DND-41 (cell line): ENCODE results near the gene IPO11.
"Not testable (repeated sequence)": the region's sequence is repeated elsewhere in the genome, so short reads cannot be mapped to it uniquely, and the experiment has no call there.

ENCODE experiments used
- ATAC-seq: fragments of 200-7000 bp; cut with Tn5 transposase; 3 replicates; pipeline ENCODE4 v1.9.1; 2021; ENCODE audit warnings: low read depth; ENCODE audit not compliant: insufficient read depth
- DNase-seq: peaks from one replicate; pipeline ENCODE4 v3.0.0-alpha.2; 2020
- H2AFZ ChIP-seq: 2 replicates; pipeline ENCODE4 v1.6.0; 2012; ENCODE audit warnings: low read depth, low read length
- H3K27ac ChIP-seq: 2 replicates; pipeline ENCODE4 v1.5.1; 2012; ENCODE audit warnings: low read length, inconsistent platforms
- H3K27me3 ChIP-seq: fragments of 200-600 bp; sonication (generic); 2 replicates; pipeline ENCODE4 v1.6.0; 2012; ENCODE audit warnings: low read length, mild to moderate bottlenecking, inconsistent platforms; ENCODE audit not compliant: insufficient read depth, poor library complexity
- H3K36me3 ChIP-seq: 2 replicates; pipeline ENCODE4 v1.5.1; 2012; ENCODE audit warnings: low read length, inconsistent platforms; ENCODE audit not compliant: insufficient read depth
- H3K4me1 ChIP-seq: 2 replicates; pipeline ENCODE4 v1.5.1; 2012; ENCODE audit warnings: mild to moderate bottlenecking, low read length; ENCODE audit not compliant: insufficient read depth
- H3K4me2 ChIP-seq: 2 replicates; pipeline ENCODE4 v1.6.0; 2012; ENCODE audit warnings: mild to moderate bottlenecking, moderate library complexity, low read length, inconsistent platforms; ENCODE audit not compliant: insufficient read depth
- H3K4me3 ChIP-seq, 2 experiments: fragments of 200-600 bp in 1 of 2; shearing (Covaris generic) in 1 of 2; 2 replicates each; pipeline ENCODE4 v1.5.1; 2012 to 2016; ENCODE audit warnings: inconsistent platforms in 2 of 2, low read length in 2 of 2, mild to moderate bottlenecking in 2 of 2, low read depth in 1 of 2, moderate library complexity in 1 of 2
- H3K79me2 ChIP-seq: 2 replicates; pipeline ENCODE4 v1.6.0; 2012; ENCODE audit warnings: low read length, inconsistent platforms; ENCODE audit not compliant: insufficient read depth
- H3K9ac ChIP-seq: 2 replicates; pipeline ENCODE4 v1.6.0; 2012; ENCODE audit warnings: low read depth, mild to moderate bottlenecking, inconsistent platforms, low read length, moderate library complexity
- H3K9me3 ChIP-seq: 2 replicates; pipeline ENCODE4 v1.5.1; 2012; ENCODE audit warnings: low read length, moderate library complexity, mild to moderate bottlenecking, inconsistent platforms; ENCODE audit not compliant: insufficient read depth, severe bottlenecking
- H4K20me1 ChIP-seq: 2 replicates; pipeline ENCODE4 v1.6.0; 2012; ENCODE audit warnings: low read length; ENCODE audit not compliant: insufficient read depth
- EZH2 ChIP-seq: IDR thresholded peaks from 3 replicates; pipeline ENCODE4 v1.6.1; 2012; ENCODE audit warnings: borderline replicate concordance, low read depth, mild to moderate bottlenecking, moderate library complexity, low read length, inconsistent platforms; ENCODE audit not compliant: severe bottlenecking
- TF ChIP-seq, protein P1 (sequence below): IDR thresholded peaks from 2 replicates; pipeline ENCODE4 v1.5.1; 2012; ENCODE audit warnings: borderline replicate concordance, low read length, moderate library complexity, mild to moderate bottlenecking; ENCODE audit not compliant: poor library complexity, severe bottlenecking; ENCODE audit errors: extremely low read depth

The IPO11 gene

GRCh38 chr5:62509806-62510205 lies 97.2 kb downstream of the IPO11 start:
- peaks cover 44% of the 10 kb centered on the region; the same call in 1 of the 2 replicates for H3K36me3 ChIP-seq
- H3K27me3 ChIP-seq: no peaks in the 10 kb centered on the region
- H3K4me1 ChIP-seq: no peaks in the 10 kb centered on the region
- no peak for DNase-seq
- H3K79me2 ChIP-seq: no peaks in the 10 kb centered on the region
- H2AFZ ChIP-seq: no peak overlapping the region
- no peak for ATAC-seq
- no peak overlapping the region for H3K4me2 ChIP-seq
- no peak overlapping the region for H3K27ac ChIP-seq
- H3K9ac ChIP-seq: no peak overlapping the region
- TF ChIP-seq, protein P1, sequence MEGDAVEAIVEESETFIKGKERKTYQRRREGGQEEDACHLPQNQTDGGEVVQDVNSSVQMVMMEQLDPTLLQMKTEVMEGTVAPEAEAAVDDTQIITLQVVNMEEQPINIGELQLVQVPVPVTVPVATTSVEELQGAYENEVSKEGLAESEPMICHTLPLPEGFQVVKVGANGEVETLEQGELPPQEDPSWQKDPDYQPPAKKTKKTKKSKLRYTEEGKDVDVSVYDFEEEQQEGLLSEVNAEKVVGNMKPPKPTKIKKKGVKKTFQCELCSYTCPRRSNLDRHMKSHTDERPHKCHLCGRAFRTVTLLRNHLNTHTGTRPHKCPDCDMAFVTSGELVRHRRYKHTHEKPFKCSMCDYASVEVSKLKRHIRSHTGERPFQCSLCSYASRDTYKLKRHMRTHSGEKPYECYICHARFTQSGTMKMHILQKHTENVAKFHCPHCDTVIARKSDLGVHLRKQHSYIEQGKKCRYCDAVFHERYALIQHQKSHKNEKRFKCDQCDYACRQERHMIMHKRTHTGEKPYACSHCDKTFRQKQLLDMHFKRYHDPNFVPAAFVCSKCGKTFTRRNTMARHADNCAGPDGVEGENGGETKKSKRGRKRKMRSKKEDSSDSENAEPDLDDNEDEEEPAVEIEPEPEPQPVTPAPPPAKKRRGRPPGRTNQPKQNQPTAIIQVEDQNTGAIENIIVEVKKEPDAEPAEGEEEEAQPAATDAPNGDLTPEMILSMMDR: no peak
- TF ChIP-seq EZH2: no peak
- H3K4me3 ChIP-seq: no peak overlapping the region
- H3K9me3 ChIP-seq: no peaks in the 10 kb centered on the region
- no peaks in the 10 kb centered on the region for H4K20me1 ChIP-seq

DNA sequence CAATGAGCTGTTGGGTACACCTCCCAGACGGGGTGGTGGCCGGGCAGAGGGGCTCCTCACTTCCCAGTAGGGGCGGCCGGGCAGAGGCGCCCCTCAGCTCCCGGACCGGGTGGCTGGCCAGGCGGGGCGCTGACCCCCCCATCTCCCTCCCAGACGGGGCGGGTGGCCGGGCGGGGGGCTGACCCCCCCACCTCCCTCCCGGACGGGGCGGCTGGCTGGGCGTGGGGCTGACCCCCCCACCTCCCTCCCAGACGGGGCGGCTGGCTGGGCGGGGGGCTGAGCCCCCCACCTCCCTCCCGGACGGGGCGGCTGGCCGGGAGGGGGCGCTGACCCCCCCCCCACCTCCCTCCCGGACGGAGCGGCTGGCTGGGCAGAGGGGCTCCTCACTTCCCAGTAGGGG lies 100.5 kb downstream of the IPO11 start:
- not testable (repeated sequence) for H3K4me2 ChIP-seq, H3K27me3 ChIP-seq, DNase-seq, H3K4me3 ChIP-seq, H3K27ac ChIP-seq, H3K4me1 ChIP-seq, H2AFZ ChIP-seq, H3K9ac ChIP-seq, ATAC-seq, H3K79me2 ChIP-seq, H3K9me3 ChIP-seq, H4K20me1 ChIP-seq
- H3K36me3 ChIP-seq: peaks cover 40% of the 10 kb centered on the region; the same call in 1 of the 2 replicates

GRCh38 chr5:62514510-62515119 lies 102.1 kb downstream of the IPO11 start:
- Histone ChIP-seq H3K4me2 (no peak overlapping the region), H3K79me2 (no peaks in the 10 kb centered on the region), H3K4me3 (no peak overlapping the region), H4K20me1 (no peaks in the 10 kb centered on the region), H3K9ac (no peak overlapping the region), H3K36me3 (peaks cover 42% of the 10 kb centered on the region; the same call in 1 of the 2 replicates), H3K27ac (no peak overlapping the region), H3K9me3 (no peaks in the 10 kb centered on the region), H3K27me3 (no peaks in the 10 kb centered on the region), H3K4me1 (no peaks in the 10 kb centered on the region), H2AFZ (no peak overlapping the region)
- no peak for DNase-seq
- TF ChIP-seq, protein P1: no peak
- TF ChIP-seq EZH2: no peak
- no peak for ATAC-seq

DNA sequence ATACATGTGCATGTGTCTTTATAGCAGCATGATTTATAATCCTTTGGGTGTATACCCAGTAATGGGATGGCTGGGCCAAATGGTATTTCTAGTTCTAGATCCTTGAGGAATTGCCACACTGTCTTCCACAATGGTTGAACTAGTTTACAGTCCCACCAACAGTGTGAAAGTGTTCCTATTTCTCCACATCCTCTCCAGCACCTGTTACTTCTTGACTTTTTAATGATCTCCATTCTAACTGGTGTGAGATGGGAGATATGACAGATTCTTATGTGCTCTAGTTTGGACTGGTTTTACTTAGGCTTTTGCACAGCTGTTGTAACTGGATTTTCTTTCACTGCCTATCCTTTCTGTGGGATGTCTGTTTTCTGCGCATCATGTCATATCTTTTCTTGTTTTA lies 108.2 kb downstream of the IPO11 start:
- H3K27me3 ChIP-seq, H3K4me2 ChIP-seq, DNase-seq, H2AFZ ChIP-seq, H3K4me1 ChIP-seq, H3K9ac ChIP-seq, H3K4me3 ChIP-seq, H3K9me3 ChIP-seq, H3K27ac ChIP-seq, H3K79me2 ChIP-seq, H4K20me1 ChIP-seq, ATAC-seq: not testable (repeated sequence)
- peaks cover 32% of the 10 kb centered on the region; the same call in 1 of the 2 replicates for H3K36me3 ChIP-seq
